GM23338 (cell line): ENCODE results near the gene SORCS2. TPM values are rescaled to one million over a fixed set of nuclear protein-coding genes. Genes with fewer than 3 reads are reported as not detected.

Experiments
- ATAC-seq: fragments of 200-7000 bp; cut with Tn5 transposase; 3 replicates; pipeline ENCODE4 v1.9.1; 2020
- DNase-seq: peaks from one replicate; pipeline ENCODE4 v3.0.0-alpha.2; 2015; ENCODE audit warnings: low spot score
- H2AFZ ChIP-seq: fragments of 200-600 bp; sonication (generic); 2 replicates; pipeline ENCODE4 v1.8.0; 2016; ENCODE audit warnings: antibody characterized with exemption, mild to moderate bottlenecking, moderate library complexity
- H3F3A ChIP-seq: fragments of 200-600 bp; sonication (generic); replicated peaks from 2 replicates; pipeline ENCODE4 v1.8.0; 2017; ENCODE audit warnings: antibody characterized with exemption, mixed run types, low read depth
- H3K27ac ChIP-seq: fragments of 200-600 bp; sonication (generic); 2 replicates; pipeline ENCODE4 v1.6.1; 2016; ENCODE audit warnings: low read depth
- H3K27me3 ChIP-seq: fragments of 200-600 bp; sonication (generic); 2 replicates; pipeline ENCODE4 v1.8.0; 2016; ENCODE audit warnings: mild to moderate bottlenecking, mixed run types, moderate library complexity; ENCODE audit not compliant: insufficient read depth
- H3K36me3 ChIP-seq: fragments of 200-600 bp; sonication (generic); 2 replicates; pipeline ENCODE4 v1.8.0; 2016; ENCODE audit warnings: mild to moderate bottlenecking; ENCODE audit not compliant: insufficient read depth
- H3K4me1 ChIP-seq: fragments of 200-600 bp; sonication (generic); 2 replicates; pipeline ENCODE4 v1.8.0; 2016; ENCODE audit warnings: mild to moderate bottlenecking, moderate library complexity; ENCODE audit not compliant: insufficient read depth
- H3K4me2 ChIP-seq: fragments of 200-600 bp; sonication (generic); 2 replicates; pipeline ENCODE4 v1.7.1; 2017; ENCODE audit warnings: mixed run types
- H3K4me3 ChIP-seq: fragments of 200-600 bp; sonication (generic); 2 replicates; pipeline ENCODE4 v1.6.1; 2016; ENCODE audit warnings: mixed run types
- H3K79me2 ChIP-seq: fragments of 200-600 bp; sonication (generic); replicated peaks from 2 replicates; pipeline ENCODE4 v1.8.0; 2017; ENCODE audit warnings: mild to moderate bottlenecking; ENCODE audit not compliant: insufficient read depth
- H3K9me2 ChIP-seq: fragments of 200-600 bp; sonication (generic); 2 replicates; pipeline ENCODE4 v1.8.0; 2017; ENCODE audit not compliant: insufficient read depth
- H4K20me1 ChIP-seq: fragments of 200-600 bp; sonication (generic); replicated peaks from 2 replicates; pipeline ENCODE4 v1.8.0; 2017; ENCODE audit warnings: mild to moderate bottlenecking; ENCODE audit not compliant: insufficient read depth
- H3K27ac Mint-ChIP-seq: 2 replicates; pipeline ENCODE4 v1.8.0; 2020; ENCODE audit warnings: inconsistent platforms, mild to moderate bottlenecking, moderate library complexity, mixed read lengths
- H3K27me3 Mint-ChIP-seq: 3 replicates; pipeline ENCODE4 v1.8.0; 2022; ENCODE audit warnings: low read depth, mild to moderate bottlenecking, moderate library complexity, mixed read lengths, inconsistent platforms; ENCODE audit not compliant: insufficient read depth, poor library complexity
- H3K36me3 Mint-ChIP-seq: 3 replicates; pipeline ENCODE4 v1.8.0; 2021; ENCODE audit warnings: low read depth, mild to moderate bottlenecking, inconsistent platforms, moderate library complexity, mixed read lengths
- H3K4me1 Mint-ChIP-seq: 3 replicates; pipeline ENCODE4 v1.8.0; 2020; ENCODE audit warnings: mild to moderate bottlenecking, inconsistent platforms, mixed read lengths
- H3K4me3 Mint-ChIP-seq: 3 replicates; pipeline ENCODE4 v1.8.0; 2021; ENCODE audit warnings: moderate library complexity, mild to moderate bottlenecking, inconsistent platforms, mixed read lengths
- H3K9me3 Mint-ChIP-seq: 3 replicates; pipeline ENCODE4 v1.8.0; 2020; ENCODE audit warnings: moderate library complexity, mild to moderate bottlenecking, inconsistent platforms, mixed read lengths
- CTCF ChIP-seq, 2 experiments: fragments of 200-600 bp in 1 of 2; sonication (generic) in 1 of 2; conservative IDR thresholded peaks; 2 replicates each; pipeline versions ENCODE4 v1.5.1 to v1.6.1; 2016 to 2017; ENCODE audit warnings: antibody characterized with exemption in 2 of 2, low read depth in 2 of 2, mild to moderate bottlenecking in 2 of 2, moderate library complexity in 1 of 2
- ETS1 ChIP-seq: IDR thresholded peaks from 2 replicates; pipeline ENCODE4 v1.6.1; 2016; ENCODE audit warnings: antibody characterized with exemption
- EZH2 ChIP-seq: fragments of 200-600 bp; sonication (generic); IDR thresholded peaks from one replicate; pipeline ENCODE4 v1.8.0; 2017; ENCODE audit warnings: antibody characterized with exemption, mild to moderate bottlenecking, low read depth; ENCODE audit not compliant: unreplicated experiment
- EZH2phosphoT487 ChIP-seq: fragments of 200-600 bp; sonication (generic); IDR thresholded peaks from one replicate; pipeline ENCODE4 v1.8.1; 2018; ENCODE audit warnings: antibody characterized with exemption; ENCODE audit not compliant: unreplicated experiment
- JUNB ChIP-seq: IDR thresholded peaks from one replicate; pipeline ENCODE4 v1.6.1; 2016; ENCODE audit warnings: antibody characterized with exemption; ENCODE audit not compliant: unreplicated experiment
- NANOG ChIP-seq: IDR thresholded peaks from 2 replicates; pipeline ENCODE4 v1.6.1; 2016; ENCODE audit warnings: antibody characterized with exemption, borderline replicate concordance
- POLR2AphosphoS5 ChIP-seq: IDR thresholded peaks from 2 replicates; pipeline ENCODE4 v1.6.1; 2016; ENCODE audit warnings: antibody characterized with exemption, low read depth
- STAT1 ChIP-seq: IDR thresholded peaks from one replicate; pipeline ENCODE4 v1.6.1; 2016; ENCODE audit warnings: antibody characterized with exemption; ENCODE audit not compliant: unreplicated experiment
- ZNF114 ChIP-seq: fragments of 250-450 bp; sonication (Bioruptor Pico); IDR thresholded peaks from 2 replicates; pipeline ENCODE4 v1.5.0; 2020; ENCODE audit warnings: mild to moderate bottlenecking, moderate library complexity
- ZNF462 ChIP-seq: fragments of 250-450 bp; sonication (Bioruptor Pico); IDR thresholded peaks from 2 replicates; pipeline ENCODE4 v1.5.0; 2020; ENCODE audit warnings: mild to moderate bottlenecking, moderate library complexity
- polyA plus RNA-seq: library from polyadenylated mRNA; unstranded; fragments of >200 nt; fragmentation: Nextera tagmentation; extraction: Ambion mirVana; gene quantifications from 2 replicates; pipeline ENCODE4 v1.2.1, GENCODE V29; 2016
- total RNA-seq: library from RNA; depleted of rRNA; stranded (reverse); fragments of >200 nt; shearing (Covaris generic); gene quantifications from 2 replicates; pipeline ENCODE4 v1.2.3, GENCODE V29; 2014
- TF ChIP-seq, protein P1 (sequence below): IDR thresholded peaks from one replicate; pipeline ENCODE4 v1.6.1; 2018; ENCODE audit warnings: antibody characterized with exemption; ENCODE audit not compliant: unreplicated experiment

SORCS2 gene
- total and polyA plus RNA-seq, 2 experiments from 2014 or later = 0.47 to 2.4 TPM

GRCh38 chr4:7515390-7515902, 323.1 kb downstream of the SORCS2 start (continued):
- TF ChIP-seq, protein P1, sequence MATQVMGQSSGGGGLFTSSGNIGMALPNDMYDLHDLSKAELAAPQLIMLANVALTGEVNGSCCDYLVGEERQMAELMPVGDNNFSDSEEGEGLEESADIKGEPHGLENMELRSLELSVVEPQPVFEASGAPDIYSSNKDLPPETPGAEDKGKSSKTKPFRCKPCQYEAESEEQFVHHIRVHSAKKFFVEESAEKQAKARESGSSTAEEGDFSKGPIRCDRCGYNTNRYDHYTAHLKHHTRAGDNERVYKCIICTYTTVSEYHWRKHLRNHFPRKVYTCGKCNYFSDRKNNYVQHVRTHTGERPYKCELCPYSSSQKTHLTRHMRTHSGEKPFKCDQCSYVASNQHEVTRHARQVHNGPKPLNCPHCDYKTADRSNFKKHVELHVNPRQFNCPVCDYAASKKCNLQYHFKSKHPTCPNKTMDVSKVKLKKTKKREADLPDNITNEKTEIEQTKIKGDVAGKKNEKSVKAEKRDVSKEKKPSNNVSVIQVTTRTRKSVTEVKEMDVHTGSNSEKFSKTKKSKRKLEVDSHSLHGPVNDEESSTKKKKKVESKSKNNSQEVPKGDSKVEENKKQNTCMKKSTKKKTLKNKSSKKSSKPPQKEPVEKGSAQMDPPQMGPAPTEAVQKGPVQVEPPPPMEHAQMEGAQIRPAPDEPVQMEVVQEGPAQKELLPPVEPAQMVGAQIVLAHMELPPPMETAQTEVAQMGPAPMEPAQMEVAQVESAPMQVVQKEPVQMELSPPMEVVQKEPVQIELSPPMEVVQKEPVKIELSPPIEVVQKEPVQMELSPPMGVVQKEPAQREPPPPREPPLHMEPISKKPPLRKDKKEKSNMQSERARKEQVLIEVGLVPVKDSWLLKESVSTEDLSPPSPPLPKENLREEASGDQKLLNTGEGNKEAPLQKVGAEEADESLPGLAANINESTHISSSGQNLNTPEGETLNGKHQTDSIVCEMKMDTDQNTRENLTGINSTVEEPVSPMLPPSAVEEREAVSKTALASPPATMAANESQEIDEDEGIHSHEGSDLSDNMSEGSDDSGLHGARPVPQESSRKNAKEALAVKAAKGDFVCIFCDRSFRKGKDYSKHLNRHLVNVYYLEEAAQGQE = no peak

GRCh38 chr4:7516096-7516772, 323.9 kb downstream of the SORCS2 start:
- no peaks in the 10 kb centered on the region for H3K36me3 ChIP-seq
- Mint-ChIP-seq H3K27ac (no peak overlapping the region), H3K36me3 (no peaks in the 10 kb centered on the region), H3K4me3 (no peak overlapping the region), H3K9me3 (no peaks in the 10 kb centered on the region), H3K27me3 (peaks cover 16% of the 10 kb centered on the region), H3K4me1 (peaks cover 26% of the 10 kb centered on the region)
- no peaks in the 10 kb centered on the region for H3K4me1 ChIP-seq
- H3K27ac ChIP-seq = no peak overlapping the region
- no peaks in the 10 kb centered on the region for H3K79me2 ChIP-seq
- H2AFZ ChIP-seq = no peak overlapping the region
- no peak for DNase-seq
- H3F3A ChIP-seq = no peaks in the 10 kb centered on the region
- no peak overlapping the region for H3K4me2 ChIP-seq
- ATAC-seq = no peak; the same call in 1 of the 3 replicates
- H3K9me2 ChIP-seq = no peaks in the 10 kb centered on the region
- H3K4me3 ChIP-seq = no peak overlapping the region
- H4K20me1 ChIP-seq = no peaks in the 10 kb centered on the region
- no peaks in the 10 kb centered on the region for H3K27me3 ChIP-seq
- no peak for TF ChIP-seq JUNB
- no peak for TF ChIP-seq STAT1
- TF ChIP-seq ETS1 = no peak
- no peak for TF ChIP-seq ZNF114 (CRISPR knock-in tag)
- no peak for TF ChIP-seq POLR2AphosphoS5
- TF ChIP-seq ZNF462 = no peak
- TF ChIP-seq NANOG = no peak
- no peak for TF ChIP-seq CTCF (conservative IDR thresholded peaks at IDR 0.05; ENCODE audit: low read depth in 2 of 2)
- no peak for TF ChIP-seq EZH2
- no peak for TF ChIP-seq EZH2phosphoT487
